Measurements from ENCODE around the gene PPP1R26.

Gene PPP1R26

GRCh38 chr9:135468854-135469521 lies 10.6 kb upstream of the PPP1R26 start:
- DNase-seq = no peak

GRCh38 chr9:135471791-135472640 lies 7.6 kb upstream of the PPP1R26 start:
- peak in 1 of 2 experiments; percentile 26 for DNase-seq

- no peak for DNase-seq
These were observed 5.5 kb upstream of the PPP1R26 start for GRCh38 chr9:135473972-135474543.

- DNase-seq = peak; percentile 9 to 19
These were observed 4.7 kb upstream of the PPP1R26 start for GRCh38 chr9:135474915-135475314.

- no peak for DNase-seq
These were observed 2.8 kb upstream of the PPP1R26 start for GRCh38 chr9:135476561-135477355.

GRCh38 chr9:135478191-135478590 lies 1.4 kb upstream of the PPP1R26 start:
- DNase-seq = no peak

- DNase-seq = peak in 1 of 2 experiments; percentile 37
These were observed 633 bp upstream of the PPP1R26 start for GRCh38 chr9:135478829-135479468.

- peak in 1 of 2 experiments; percentile 51 for DNase-seq
These were observed 723 bp downstream of the PPP1R26 start for GRCh38 chr9:135480071-135480939.

GRCh38 chr9:135480940-135481310 lies 1.3 kb downstream of the PPP1R26 start:
- DNase-seq = no peak

- no peak for DNase-seq
These were observed 2.6 kb downstream of the PPP1R26 start for GRCh38 chr9:135482015-135482754.

- no peak for DNase-seq
These were observed 5.1 kb downstream of the PPP1R26 start for GRCh38 chr9:135484460-135485277.

GRCh38 chr9:135485385-135485784 lies 5.8 kb downstream of the PPP1R26 start:
- DNase-seq = no peak

- DNase-seq = no peak
These were observed 6.2 kb downstream of the PPP1R26 start for GRCh38 chr9:135485832-135486231.

- DNase-seq = no peak
These were observed 6.9 kb downstream of the PPP1R26 start for GRCh38 chr9:135486267-135487065.

- DNase-seq = no peak
These were observed 7.9 kb downstream of the PPP1R26 start for GRCh38 chr9:135487281-135488012.

GRCh38 chr9:135488013-135488330 lies 8.4 kb downstream of the PPP1R26 start:
- DNase-seq = no peak

- no peak for DNase-seq
These were observed 8.9 kb downstream of the PPP1R26 start for GRCh38 chr9:135488527-135488926.

- no peak for DNase-seq
These were observed 9.8 kb downstream of the PPP1R26 start for GRCh38 chr9:135489188-135489906.

Measured in SHP77 (cell line).